DMS 273 treated with DMSO at 0.1 percent for 48 hours (cell line): Measurements from ENCODE around the gene MINDY4B.
"Not testable (repeated sequence)": the region's sequence is repeated elsewhere in the genome, so short reads cannot be mapped to it uniquely, and the experiment has no call there.

Experiments used
- DNase-seq: peaks from one replicate; lab custom pipeline; 2025; lab: John Stamatoyannopoulos, UW

Gene MINDY4B

DNA sequence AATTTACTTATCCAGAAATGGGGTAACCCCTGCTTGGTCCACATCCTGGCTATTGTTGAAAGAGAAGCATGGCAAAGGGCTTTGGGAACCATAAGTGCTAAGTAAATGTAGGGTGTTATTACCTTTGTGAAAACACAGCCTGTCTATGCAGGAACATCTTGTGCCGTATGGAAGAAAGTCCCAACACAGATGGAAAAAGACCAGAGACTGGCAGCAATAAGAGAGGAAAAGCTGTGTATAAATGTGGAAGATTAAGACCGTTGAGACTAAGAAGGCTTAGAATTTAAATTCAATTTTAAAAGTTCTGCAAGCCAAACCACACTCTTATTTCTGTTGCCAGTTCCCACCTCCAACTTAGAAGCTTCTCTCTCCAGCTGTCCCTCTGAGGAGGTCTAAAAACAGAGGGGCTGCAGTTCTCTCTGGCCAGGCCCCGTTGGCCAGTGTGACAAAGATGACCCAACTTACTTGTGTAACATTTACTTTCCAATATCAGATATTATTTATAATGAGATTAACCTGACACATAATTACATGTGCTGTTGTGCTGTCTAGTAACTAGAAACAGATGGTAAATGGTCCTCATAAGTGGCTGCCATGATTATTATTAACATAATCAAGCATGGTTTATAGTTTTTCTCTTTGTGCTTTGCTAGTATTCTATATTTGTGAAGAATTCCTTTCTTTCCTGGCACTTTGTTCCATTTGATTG lies 7.0 kb downstream of the MINDY4B start:
- peak; percentile 38 for DNase-seq

DNA sequence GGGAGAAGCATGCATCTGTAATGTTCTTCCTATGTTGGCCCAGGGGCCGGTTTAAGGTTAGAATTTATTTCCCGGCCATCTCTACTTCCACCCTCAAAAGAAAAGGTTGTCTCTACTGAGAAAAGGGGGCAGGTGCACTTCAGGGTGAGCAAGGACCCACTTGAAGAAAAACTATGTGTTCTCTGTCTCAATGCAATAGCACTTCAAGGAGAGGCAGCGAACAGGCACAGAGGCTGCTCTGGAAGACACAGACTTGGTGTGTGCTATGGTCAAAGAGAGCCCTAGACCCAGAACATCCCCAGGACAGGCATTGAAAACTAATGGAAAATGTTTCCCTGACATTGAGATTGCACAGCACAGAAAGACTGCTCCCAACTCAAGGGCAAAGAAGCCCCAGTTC lies 7.6 kb downstream of the MINDY4B start:
- DNase-seq, result no peak

DNA sequence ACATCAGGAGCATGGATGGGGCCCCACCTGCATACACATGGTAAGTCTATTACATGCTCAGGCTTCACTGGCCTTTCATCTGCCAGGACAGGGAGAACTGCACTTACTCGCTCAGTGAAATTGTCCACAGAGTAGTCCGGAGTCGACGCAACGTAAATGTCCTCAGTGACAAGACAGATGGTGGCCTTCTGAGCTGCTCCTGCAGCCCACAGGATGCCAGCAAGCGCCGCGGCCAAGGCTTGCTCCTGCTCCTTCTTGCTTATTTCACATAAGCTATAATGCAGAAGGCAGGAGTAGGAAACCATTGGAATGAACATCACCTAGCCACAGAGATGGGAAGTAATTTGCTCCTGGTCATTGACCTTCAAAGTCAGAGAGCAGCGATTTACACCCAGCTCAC lies 14.4 kb downstream of the MINDY4B start:
- DNase-seq, result no peak

DNA sequence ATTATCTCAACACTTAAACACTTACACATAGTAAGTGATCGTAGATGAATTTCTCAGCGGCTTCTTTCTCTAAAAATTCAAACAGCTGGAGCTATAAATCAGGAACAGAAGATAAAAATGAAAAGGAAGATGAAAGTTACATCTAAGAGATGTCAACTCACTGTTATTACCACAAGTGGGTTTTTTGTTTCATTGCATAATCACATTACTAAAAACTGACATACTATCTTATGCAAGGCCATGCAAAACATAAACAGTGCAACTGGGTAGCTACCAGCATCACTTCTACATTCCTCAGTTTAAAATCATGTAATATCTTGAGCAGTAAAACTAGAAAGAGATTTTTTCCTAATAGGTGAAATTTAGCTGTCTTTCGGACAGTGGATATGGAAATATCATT lies 14.9 kb downstream of the MINDY4B start:
- no peak for DNase-seq

DNA sequence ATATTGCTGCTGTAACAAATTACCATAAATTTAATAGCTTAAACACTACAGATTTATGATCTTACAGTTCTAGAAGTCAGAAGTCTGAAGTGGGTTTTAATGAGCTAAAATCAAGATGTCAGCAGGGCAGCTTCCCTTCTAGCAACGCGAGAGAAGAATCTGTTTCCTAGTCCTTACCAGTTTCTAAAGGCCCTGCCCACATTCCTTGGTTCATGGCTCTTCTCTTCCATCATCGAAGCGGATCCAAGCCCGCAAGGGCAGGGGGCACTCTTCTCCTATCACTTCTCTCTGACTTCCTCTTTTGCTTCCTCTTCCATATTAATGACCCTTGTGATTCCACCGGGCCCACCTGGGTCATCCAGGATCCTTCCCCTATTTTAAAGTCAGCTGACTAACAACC lies 16.1 kb downstream of the MINDY4B start:
- no peak for DNase-seq

DNA sequence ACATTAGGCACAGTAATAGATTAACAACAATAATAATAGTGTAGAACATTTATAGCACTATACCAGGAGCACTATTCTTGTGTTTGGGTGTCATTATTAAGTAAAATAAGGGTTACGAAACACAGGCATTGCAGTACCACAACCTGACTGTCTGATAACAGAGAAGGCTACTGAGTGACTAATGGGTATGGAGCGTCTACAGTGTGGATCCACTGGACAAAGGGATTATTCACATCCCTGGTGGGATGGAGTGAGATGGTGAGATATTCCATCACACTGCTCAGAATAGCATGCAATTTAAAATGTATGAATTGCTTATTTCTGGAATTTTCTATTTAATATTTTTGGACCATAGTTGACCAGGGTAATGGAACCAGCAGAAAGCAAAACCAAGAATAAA lies 18.2 kb downstream of the MINDY4B start:
- DNase-seq, result no peak

DNA sequence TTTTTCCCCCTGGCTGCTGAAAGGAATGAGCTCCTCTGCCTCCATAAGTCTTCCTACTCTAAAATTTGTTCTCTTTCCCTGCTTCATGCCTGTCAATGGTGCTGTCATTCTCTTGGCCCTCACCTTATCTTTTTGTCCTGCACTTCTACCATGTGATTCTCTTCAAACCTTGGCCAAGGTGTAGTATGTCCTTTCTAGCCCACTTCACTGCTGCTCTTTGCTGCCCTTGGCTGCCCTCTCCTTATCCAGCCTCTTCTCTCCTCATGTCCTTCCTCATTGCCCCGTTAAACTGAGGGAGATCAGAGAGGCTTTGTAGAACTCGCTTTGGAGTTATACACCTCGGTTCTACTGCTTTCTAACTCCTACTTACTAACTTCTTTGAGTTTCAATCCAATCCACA lies 19.7 kb downstream of the MINDY4B start:
- no peak for DNase-seq

DNA sequence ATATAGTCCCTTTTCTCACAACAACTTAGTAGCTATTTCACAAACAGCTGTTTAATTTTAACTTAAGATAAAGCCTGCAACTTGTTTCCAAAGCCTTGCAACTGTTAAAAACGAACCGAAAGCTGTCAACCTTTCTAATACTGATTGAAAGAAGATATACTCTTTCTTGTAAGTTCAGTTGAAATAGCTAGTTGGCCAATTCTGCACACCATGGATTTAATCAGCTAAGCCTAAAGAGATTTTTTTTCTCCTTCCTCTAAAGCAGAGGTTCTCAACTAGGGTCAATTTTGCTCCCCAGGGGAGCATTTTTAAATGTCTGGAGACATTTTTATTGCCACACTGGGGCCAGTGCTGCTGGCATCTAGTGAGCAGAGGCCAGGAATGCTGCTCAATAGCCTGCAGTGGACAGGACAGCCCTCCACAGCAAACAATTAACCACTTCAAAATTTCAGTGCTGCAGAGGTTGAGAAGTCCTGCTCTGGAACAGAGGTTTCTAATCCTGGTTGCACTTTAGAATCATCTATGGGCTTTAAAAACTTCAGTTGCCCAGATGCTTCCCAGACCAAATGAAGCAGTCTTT lies 26.2 kb downstream of the MINDY4B start:
- no peak for DNase-seq

DNA sequence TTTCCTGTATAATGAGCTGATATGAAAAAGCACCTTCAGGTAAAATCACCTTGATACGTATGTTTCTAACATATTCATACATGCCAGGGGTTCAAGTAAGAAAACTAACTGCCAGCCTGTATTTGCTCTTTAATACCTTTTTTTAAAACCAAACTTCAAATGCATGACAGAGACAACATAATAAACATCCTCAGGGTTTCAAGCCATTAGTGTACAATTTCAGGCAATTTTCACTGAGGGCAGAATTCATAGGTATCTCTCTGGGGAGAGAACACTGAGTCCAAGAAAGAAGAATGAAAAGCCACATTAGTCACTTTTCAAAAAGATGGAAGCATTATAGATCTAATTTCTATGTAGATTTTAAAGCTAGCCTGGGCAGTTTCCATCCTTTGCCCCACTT lies 26.9 kb downstream of the MINDY4B start:
- no peak for DNase-seq

DNA sequence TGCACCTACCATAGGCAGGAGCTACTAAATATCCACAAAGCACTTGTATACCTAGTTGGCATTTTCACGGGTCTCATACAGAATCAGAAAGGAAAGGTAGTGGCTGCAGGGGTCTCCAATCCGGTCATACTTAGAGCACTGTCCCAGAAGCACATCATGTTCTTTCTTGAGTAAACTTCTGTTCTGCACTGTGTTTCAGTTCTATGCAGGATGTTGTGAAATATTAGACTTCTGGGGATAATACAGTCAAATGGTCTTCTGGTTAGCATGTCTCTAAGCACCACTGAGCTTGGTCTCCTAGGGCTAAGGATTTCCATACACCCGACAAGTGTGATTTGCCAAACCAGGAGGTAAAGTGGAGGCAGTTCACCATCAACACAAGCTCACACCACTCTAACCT lies 27.9 kb downstream of the MINDY4B start:
- DNase-seq, result no peak

DNA sequence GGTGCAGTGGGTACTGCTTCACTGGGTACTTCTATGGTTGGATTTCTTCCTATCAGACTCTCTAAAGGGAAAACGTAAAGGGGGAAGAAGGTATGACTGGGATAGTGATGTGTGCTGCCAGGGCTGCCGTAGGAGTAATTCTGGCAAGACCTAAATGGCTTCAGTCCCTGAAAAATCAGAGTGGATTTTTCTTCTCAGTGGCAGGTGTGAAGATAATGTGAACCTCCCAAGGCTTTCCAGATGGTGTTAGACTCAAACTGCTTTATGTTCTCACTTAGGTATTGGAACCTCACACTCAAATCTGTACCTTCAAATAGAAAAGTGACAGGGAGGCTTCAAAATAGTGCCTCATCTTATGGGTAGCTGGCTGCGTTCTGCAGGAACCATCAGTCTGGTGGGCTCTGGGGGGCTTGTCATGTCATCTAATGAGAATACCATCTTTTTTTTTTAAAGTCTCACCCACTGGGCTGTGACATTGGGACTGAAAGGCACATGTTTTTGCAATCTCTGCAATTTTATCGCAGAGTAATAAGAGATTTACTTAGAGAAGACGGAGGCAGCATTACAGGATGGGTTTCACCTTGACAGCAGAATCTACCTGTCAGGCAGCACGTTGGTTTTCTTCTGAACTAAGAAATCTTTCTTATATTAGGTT lies 28.5 kb downstream of the MINDY4B start:
- no peak for DNase-seq

DNA sequence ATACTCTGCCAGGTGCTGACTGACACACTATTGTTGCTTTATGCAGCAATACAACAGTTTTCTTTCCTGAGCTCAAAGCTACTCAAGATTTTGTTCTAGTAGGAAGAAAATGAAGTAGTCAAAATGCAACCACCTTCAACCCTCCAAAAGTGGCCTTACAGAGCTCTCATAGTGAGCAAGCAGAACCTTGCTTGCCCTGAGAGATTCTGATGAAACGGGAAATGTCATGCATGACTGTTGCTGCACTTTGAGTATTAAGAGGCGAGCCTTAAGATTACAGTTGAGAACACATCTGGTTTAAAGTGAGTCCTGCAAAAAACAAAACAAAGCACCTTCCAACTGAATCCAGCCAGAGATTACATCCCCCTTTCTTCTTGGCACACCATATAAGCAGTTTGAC lies 29.7 kb downstream of the MINDY4B start:
- no peak for DNase-seq

DNA sequence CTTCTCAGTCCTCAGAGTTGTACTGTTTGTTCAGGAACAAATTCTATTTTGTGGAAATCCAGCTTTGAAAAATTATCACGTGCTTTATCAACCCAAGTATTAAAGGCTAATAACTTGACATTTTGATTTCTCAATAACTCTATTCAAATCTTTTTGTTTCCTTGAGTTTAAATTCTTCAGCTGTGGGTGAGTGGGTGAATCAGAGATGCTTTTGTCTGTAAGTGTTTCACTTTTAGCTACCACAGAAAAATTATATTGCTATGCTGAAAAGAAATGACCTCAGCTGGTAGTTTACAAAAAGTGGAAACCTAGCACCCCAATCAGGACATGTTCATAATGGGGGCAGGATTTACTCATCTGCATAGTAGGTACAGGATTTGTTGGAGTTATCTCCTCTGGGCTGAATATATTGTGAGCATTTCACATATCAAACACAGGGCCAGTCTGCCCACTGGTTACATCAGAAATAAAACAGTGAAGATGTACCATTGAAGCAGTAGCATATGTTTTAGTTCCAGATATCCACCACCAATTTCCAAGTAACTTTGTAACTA lies 30.5 kb downstream of the MINDY4B start:
- DNase-seq, result no peak

DNA sequence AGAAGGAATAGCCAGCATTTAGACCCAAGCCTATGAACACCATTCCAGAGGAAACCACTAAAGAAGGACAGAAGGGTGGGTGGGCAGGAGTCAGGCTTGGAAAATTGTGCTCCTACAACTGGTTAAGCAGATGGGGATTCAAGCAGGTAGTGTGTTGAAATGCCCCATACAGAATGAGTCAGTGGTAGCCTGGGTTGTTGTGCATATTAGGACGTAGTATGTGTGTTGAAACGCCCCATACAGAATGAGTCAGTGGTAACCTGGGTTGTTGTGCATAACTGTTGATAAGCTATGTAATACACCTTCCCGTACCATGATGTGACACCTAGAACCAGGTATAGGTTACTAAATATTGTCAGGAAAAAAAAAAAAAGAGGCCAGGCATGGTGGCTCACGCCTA lies 34.0 kb downstream of the MINDY4B start:
- DNase-seq, result no peak

DNA sequence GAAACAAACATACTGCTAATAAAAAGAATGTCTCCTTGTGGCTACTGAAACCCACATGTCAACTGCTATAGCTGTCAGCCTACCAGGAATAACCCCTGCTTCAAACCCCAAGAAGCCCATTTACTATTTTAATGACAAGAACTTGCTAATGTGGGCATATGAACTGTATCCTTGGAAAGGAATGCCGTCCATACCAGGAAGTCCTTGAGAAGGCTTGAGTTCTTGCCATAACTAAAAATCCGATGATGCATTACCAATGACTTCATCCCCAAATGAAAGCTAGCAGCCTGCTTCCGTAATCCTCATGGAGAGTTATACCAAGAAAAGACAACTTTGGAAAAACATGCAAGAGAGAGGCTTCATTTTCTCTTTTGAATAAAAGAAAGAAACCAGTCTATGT lies 34.8 kb downstream of the MINDY4B start:
- no peak for DNase-seq

DNA sequence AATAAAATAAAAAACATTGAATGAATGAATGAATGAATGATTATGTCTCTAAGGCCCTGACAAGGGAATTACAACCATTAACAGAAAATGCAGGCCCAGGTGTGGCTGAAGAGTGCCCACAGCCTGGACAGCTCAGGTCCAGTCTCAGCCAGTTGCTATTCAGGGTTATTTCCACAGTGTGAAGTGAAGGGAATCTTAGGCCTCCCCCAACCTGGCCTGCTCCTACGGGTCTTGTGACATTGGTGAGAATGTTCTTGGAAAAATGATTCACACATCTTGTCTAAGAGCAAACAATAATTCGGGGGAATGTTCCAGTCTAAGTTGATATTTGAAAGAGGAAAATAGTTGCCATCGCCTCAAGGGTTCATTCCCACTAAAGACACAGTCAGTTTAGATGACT lies 37.0 kb downstream of the MINDY4B start:
- DNase-seq, result no peak

DNA sequence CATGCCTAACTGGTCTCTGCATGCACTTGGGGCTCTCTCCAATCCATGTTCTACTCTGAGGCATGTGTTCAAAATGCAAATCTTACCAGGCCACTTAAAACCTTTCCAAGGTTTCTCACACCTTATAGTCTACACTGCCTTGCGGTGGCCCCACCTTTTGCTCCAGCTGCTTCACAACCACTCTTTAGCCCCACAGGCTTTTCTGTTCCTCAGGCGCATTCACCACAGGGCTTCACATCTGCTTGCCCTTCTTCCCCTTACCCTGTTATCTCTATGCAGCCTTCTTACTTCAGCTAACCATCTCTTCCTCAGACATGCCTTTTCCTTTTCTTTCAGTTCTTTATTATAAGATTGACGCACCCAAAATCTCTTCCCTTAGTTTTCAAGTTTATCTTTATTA lies 37.8 kb downstream of the MINDY4B start:
- no peak for DNase-seq

DNA sequence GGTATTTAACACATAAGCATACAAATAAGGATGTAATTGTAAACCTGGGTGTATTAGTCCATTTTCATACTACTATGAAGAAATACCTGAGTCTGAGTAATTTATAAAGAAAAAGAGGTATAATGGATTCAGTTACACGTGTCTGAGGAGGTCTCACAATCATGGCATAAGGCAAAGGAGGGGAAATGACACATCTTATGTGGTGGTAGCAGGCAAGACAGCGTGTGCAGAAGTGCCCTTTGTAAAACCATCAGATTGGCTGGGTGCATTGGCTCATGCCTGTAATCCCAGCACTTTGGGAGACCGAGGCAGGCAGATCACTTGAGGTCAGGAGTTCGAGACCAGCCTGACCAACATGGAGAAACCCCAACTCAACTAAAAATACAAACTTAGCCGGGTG lies 41.3 kb downstream of the MINDY4B start:
- DNase-seq, result not testable (repeated sequence)

DNA sequence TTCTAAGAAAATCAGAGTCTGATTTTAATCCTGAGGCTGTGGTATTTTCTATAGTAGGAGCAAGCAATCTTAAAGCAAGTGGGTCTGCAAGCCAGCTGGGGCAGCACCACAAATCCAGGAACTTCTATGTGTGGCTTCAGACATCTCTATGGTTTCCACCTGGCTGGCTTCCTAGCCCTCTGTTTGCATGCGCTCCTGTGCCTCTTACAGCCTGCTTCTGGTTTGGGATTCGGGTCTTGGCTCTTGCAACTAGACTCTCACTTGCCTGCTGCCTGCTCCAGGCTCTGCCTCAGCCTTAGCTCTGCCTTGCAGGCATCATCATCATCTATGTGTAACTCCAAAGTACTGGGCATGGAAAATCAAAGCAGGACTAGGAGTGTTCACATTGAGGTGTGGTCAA lies 43.4 kb downstream of the MINDY4B start:
- no peak for DNase-seq

DNA sequence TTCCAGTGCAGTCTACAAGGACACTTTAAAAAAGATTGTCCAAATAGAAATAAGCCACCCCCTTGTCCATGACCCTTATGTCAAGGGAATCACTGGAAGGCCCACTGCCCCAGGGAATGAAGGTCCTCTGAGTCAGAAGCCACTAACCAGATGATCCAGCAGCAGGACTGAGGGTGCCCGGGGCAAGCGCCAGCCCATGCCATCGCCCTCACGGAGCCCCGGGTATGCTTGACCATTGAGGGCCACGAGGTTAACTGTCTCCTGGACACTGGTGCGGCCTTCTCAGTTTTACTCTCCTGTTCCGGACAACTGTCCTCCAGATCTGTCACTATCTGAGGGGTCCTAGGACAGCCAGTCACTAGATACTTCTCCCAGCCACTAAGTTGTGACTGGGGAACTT lies 47.3 kb downstream of the MINDY4B start:
- not testable (repeated sequence) for DNase-seq

DNA sequence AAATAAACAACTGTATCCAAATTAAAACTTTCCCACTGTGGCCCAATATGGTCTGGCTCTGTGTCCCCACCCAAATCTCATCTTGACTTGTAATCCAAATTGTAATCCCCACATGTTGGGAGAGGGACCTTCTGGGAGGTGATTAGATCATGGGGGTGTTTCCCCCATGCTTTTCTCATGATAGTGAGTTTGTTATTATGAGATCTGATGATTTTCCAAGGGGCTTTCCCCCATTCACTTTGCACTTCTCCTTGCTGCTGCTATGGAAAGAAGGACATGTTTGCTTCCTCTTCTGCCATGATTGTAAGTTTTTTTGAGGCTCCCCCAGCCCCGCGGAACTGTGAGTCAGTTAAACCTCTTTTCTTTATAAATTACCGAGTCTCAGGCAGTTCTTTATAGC lies 55.0 kb downstream of the MINDY4B start:
- no peak for DNase-seq

DNA sequence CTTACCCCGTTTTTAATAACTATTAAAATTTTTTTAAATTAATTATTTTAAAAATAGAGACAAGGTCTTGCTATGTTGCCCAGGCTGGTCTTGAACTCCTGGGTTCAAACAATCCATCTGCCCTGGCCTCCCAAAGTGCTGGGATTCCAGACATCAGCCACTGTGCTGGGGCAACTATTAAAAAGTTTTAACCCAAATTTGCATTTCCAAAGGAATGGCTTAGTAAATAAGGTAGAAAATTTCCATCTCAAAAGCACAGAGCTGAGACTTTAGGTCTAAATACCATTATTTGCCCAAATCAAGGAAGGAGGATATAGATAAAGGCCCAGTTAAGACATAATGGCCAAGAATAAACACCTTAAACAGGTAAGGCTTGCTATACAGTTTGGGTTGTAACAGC lies 56.4 kb downstream of the MINDY4B start:
- DNase-seq, result no peak

DNA sequence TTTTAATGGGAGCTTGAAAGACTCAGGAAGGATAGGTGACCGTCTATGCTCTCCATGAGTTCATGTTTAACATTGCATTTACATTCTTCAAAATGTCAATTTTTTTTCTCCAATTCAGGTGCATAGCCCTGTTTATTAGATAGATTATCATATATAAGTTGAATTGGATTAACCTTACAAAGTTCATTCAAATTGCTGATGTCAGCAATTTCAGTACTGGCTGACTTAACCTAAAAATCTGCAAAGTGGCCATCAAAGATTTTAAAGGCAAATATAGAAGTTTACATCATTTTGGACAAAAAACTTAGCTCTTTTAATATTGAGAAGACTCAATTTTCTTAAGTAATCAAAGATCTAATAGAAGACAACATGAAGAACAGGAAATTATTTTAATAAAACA lies 57.8 kb downstream of the MINDY4B start:
- no peak for DNase-seq
